ENCODE results near the gene TACR1.

- TF ChIP-seq MXI1 (conservative IDR thresholded peaks at IDR 0.05; ENCODE audit: poor library complexity, severe bottlenecking) = no peak
- no peak for TF ChIP-seq CTCF (IDR thresholded peaks at IDR 0.05; ENCODE audit: poor library complexity, severe bottlenecking)
- TF ChIP-seq SMC3 (conservative IDR thresholded peaks at IDR 0.05; ENCODE audit: poor library complexity) = no peak
Measured at GRCh38 chr2:75025216-75025615, 174.1 kb downstream of the TACR1 start.
